Measurements from ENCODE around the gene FBXO34.

The FBXO34 gene

GRCh38 chr14:55348766-55349453, 77.7 kb downstream of the FBXO34 start:
- no peak for DNase-seq (ENCODE audit: low read depth)
- TF ChIP-seq, protein P1, sequence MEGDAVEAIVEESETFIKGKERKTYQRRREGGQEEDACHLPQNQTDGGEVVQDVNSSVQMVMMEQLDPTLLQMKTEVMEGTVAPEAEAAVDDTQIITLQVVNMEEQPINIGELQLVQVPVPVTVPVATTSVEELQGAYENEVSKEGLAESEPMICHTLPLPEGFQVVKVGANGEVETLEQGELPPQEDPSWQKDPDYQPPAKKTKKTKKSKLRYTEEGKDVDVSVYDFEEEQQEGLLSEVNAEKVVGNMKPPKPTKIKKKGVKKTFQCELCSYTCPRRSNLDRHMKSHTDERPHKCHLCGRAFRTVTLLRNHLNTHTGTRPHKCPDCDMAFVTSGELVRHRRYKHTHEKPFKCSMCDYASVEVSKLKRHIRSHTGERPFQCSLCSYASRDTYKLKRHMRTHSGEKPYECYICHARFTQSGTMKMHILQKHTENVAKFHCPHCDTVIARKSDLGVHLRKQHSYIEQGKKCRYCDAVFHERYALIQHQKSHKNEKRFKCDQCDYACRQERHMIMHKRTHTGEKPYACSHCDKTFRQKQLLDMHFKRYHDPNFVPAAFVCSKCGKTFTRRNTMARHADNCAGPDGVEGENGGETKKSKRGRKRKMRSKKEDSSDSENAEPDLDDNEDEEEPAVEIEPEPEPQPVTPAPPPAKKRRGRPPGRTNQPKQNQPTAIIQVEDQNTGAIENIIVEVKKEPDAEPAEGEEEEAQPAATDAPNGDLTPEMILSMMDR (IDR thresholded peaks at IDR 0.05; ENCODE audit: control insufficient read depth, insufficient read depth, low read depth, low read length, missing control alignments) = no peak
- no peak overlapping the region for H3K4me3 ChIP-seq (ENCODE audit: control insufficient read depth, low read depth, low read length)

- TF ChIP-seq, protein P1 (IDR thresholded peaks at IDR 0.05; ENCODE audit: control insufficient read depth, insufficient read depth, low read depth, low read length, missing control alignments) = no peak
- H3K4me3 ChIP-seq (ENCODE audit: control insufficient read depth, low read depth, low read length) = no peak overlapping the region
- DNase-seq (ENCODE audit: low read depth) = no peak
Measured at GRCh38 chr14:55349565-55349964, 78.3 kb downstream of the FBXO34 start.

- no peak for DNase-seq (ENCODE audit: low read depth)
- TF ChIP-seq, protein P1 (IDR thresholded peaks at IDR 0.05; ENCODE audit: control insufficient read depth, insufficient read depth, low read depth, low read length, missing control alignments) = no peak
- H3K4me3 ChIP-seq (ENCODE audit: control insufficient read depth, low read depth, low read length) = no peak overlapping the region
Measured at GRCh38 chr14:55350461-55350860, 79.2 kb downstream of the FBXO34 start.

DNA sequence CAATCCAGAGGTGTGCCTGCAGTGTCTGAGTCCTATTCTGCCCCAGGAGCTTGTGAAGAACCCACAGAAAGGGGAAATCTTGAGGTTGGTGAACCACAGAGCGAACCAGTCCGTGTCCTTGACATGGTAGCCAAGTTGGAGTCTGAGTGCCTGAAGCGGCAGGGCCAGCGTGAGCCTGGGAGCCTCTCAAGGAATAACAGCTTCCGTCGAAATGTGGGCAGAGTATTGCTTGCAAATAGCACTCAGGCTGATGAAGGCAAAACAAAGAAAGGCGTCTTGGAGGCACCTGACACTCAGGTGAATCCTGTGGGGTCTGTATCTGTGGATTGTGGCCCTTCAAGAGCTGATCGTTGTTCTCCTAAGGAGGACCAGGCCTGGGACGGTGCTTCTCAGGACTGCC, 79.9 kb downstream of the FBXO34 start:
- DNase-seq (ENCODE audit: low read depth) = no peak
- TF ChIP-seq, protein P1 (IDR thresholded peaks at IDR 0.05; ENCODE audit: control insufficient read depth, insufficient read depth, low read depth, low read length, missing control alignments) = no peak
- H3K4me3 ChIP-seq (ENCODE audit: control insufficient read depth, low read depth, low read length) = no peak overlapping the region

DNA sequence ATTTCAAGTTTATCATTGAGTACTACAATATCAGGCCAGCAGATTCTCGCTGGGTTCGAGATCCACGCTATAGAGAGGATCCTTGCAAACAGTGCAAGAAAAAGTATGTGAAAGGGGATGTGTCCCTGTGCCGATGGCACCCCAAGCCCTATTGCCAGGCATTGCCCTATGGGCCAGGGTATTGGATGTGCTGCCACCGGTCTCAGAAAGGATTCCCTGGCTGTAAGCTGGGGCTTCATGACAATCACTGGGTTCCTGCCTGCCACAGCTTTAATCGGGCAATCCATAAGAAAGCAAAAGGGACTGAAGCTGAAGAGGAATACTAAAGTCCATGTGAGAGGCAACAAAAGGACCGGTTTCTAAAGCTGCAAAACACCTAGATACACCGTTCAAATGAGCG, 81.0 kb downstream of the FBXO34 start:
- H3K4me3 ChIP-seq (ENCODE audit: control insufficient read depth, low read depth, low read length) = no peak overlapping the region
- TF ChIP-seq, protein P1 (IDR thresholded peaks at IDR 0.05; ENCODE audit: control insufficient read depth, insufficient read depth, low read depth, low read length, missing control alignments) = no peak
- no peak for DNase-seq (ENCODE audit: low read depth)

DNA sequence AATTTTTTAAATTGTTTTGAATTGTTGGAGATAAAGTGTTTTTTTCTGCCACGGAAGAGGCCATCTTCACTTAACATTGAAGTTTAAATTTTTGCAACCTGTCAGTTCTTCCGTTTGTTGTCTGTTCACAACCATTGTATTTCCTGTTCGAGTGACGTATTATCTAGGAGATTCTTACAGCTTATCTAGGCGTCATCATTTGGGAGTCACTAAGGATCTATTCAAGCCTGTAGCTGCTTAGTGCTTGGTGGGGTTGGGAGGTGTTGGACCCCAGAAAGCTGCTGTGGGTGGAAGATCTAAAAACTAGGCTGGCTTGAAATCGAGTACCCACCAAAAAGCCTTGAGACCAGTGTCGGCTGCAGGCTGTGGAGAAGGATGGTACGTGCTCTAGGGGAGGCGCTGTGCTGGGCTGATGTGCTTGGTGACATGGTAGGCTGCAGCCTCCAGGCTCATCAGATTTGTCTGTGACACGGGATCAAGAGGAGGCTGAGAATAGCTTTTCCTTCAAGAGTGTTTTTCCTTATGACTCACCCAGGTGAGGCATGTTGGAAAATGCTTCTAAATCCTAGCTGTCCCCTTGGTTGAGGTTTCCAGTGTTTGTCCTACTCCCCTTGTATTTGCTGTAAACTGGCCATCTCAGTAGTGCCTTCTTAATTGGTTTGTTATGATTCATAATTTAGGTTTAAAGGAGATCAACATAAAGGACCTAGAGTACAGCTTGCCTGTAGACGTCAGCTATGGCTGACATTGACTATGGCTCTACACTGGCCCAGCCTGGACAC, 82.7 kb downstream of the FBXO34 start:
- no peak for DNase-seq (ENCODE audit: low read depth)
- TF ChIP-seq, protein P1 (IDR thresholded peaks at IDR 0.05; ENCODE audit: control insufficient read depth, insufficient read depth, low read depth, low read length, missing control alignments) = no peak
- H3K4me3 ChIP-seq (ENCODE audit: control insufficient read depth, low read depth, low read length) = no peak overlapping the region
